Astrocyte (in vitro differentiated cells and primary cell): Measurements from ENCODE around the gene PRR7. TPM values are rescaled to one million over a fixed set of nuclear protein-coding genes. Genes with fewer than 3 reads are reported as not detected.
"Not testable (repeated sequence)": the region's sequence is repeated elsewhere in the genome, so short reads cannot be mapped to it uniquely, and the experiment has no call there.

Experiments
- DNase-seq: peaks from one replicate; pipeline ENCODE4 v3.0.0-alpha.2; 2010; ENCODE audit warnings: low read depth
- FAIRE-seq: peaks from 2 replicates; lab custom pipeline; 2011; peaks lifted over from hg19 to GRCh38; lab: Jason Lieb, UNC
- H2AFZ ChIP-seq: 2 replicates; pipeline ENCODE4 v1.6.0; 2012; ENCODE audit warnings: low read depth, low read length, inconsistent platforms
- H3K27ac ChIP-seq: 2 replicates; pipeline ENCODE4 v1.5.1; 2011; ENCODE audit warnings: low read depth, low read length, inconsistent platforms
- H3K27me3 ChIP-seq: 2 replicates; pipeline ENCODE4 v1.6.0; 2011; ENCODE audit warnings: low read length, inconsistent platforms; ENCODE audit not compliant: insufficient read depth
- H3K36me3 ChIP-seq: 2 replicates; pipeline ENCODE4 v1.5.1; 2011; ENCODE audit warnings: low read length, inconsistent platforms; ENCODE audit not compliant: insufficient read depth
- H3K4me1 ChIP-seq: 2 replicates; pipeline ENCODE4 v1.5.1; 2011; ENCODE audit warnings: low read length, inconsistent platforms; ENCODE audit not compliant: insufficient read depth
- H3K4me2 ChIP-seq: 2 replicates; pipeline ENCODE4 v1.6.0; 2012; ENCODE audit warnings: low read length, inconsistent platforms
- H3K4me3 ChIP-seq: 2 replicates; pipeline ENCODE4 v1.5.1; 2011; ENCODE audit warnings: low read depth, mild to moderate bottlenecking, low read length, inconsistent platforms; ENCODE audit not compliant: insufficient read depth
- H3K79me2 ChIP-seq: 2 replicates; pipeline ENCODE4 v1.6.0; 2012; ENCODE audit warnings: mild to moderate bottlenecking, low read length, inconsistent platforms; ENCODE audit not compliant: insufficient read depth
- H3K9ac ChIP-seq: 2 replicates; pipeline ENCODE4 v1.6.0; 2012; ENCODE audit warnings: mild to moderate bottlenecking, low read length, inconsistent platforms
- H3K9me3 ChIP-seq: 2 replicates; pipeline ENCODE4 v1.5.1; 2012; ENCODE audit warnings: low read depth, mild to moderate bottlenecking, low read length, inconsistent platforms; ENCODE audit not compliant: insufficient read depth
- H4K20me1 ChIP-seq: 2 replicates; pipeline ENCODE4 v1.6.0; 2012; ENCODE audit warnings: low read length, inconsistent platforms; ENCODE audit not compliant: insufficient read depth
- H3K27ac Mint-ChIP-seq: one replicate; pipeline ENCODE4 v1.8.0; 2021; ENCODE audit warnings: mild to moderate bottlenecking, mixed read lengths; ENCODE audit not compliant: unreplicated experiment
- H3K27me3 Mint-ChIP-seq: one replicate; pipeline ENCODE4 v1.8.0; 2021; ENCODE audit warnings: low read depth, mixed read lengths; ENCODE audit not compliant: unreplicated experiment
- H3K36me3 Mint-ChIP-seq: one replicate; pipeline ENCODE4 v1.8.0; 2021; ENCODE audit warnings: low read depth, mixed read lengths; ENCODE audit not compliant: unreplicated experiment
- H3K4me1 Mint-ChIP-seq: one replicate; pipeline ENCODE4 v1.8.0; 2021; ENCODE audit warnings: low read depth, mixed read lengths; ENCODE audit not compliant: unreplicated experiment
- H3K4me3 Mint-ChIP-seq: one replicate; pipeline ENCODE4 v1.8.0; 2021; ENCODE audit warnings: mild to moderate bottlenecking, moderate library complexity, mixed read lengths; ENCODE audit not compliant: unreplicated experiment
- H3K9me3 Mint-ChIP-seq: one replicate; pipeline ENCODE4 v1.8.0; 2021; ENCODE audit warnings: mild to moderate bottlenecking, mixed read lengths; ENCODE audit not compliant: unreplicated experiment
- CTCF ChIP-seq: IDR thresholded peaks from 2 replicates; pipeline ENCODE4 v1.5.1; 2011; ENCODE audit warnings: low read depth, mild to moderate bottlenecking, inconsistent platforms, low read length, moderate library complexity; ENCODE audit not compliant: insufficient read depth
- EZH2 ChIP-seq: IDR thresholded peaks from 2 replicates; pipeline ENCODE4 v1.6.1; 2012; ENCODE audit warnings: mild to moderate bottlenecking, low read length, inconsistent platforms; ENCODE audit not compliant: insufficient read depth
- total RNA-seq: library from RNA; stranded (reverse); gene quantifications from 2 replicates; pipeline ENCODE4 v1.2.1, GENCODE V29; 2021

Gene PRR7
- total RNA-seq, 1 donor from 2014 or later, result 9.9 TPM

GRCh38 chr5:177414481-177414880 lies 32.1 kb upstream of the PRR7 start:
- H3K36me3 Mint-ChIP-seq, result no peaks in the 10 kb centered on the region
- TF ChIP-seq CTCF (no peak), EZH2 (no peak)
- H2AFZ ChIP-seq, result no peak overlapping the region
- no peak overlapping the region for H3K4me3 Mint-ChIP-seq
- DNase-seq (no peak), FAIRE-seq (no peak)
- no peaks in the 10 kb centered on the region for H3K36me3 ChIP-seq
- H3K27me3 Mint-ChIP-seq, result peaks cover 53% of the 10 kb centered on the region
- no peaks in the 10 kb centered on the region for H3K9me3 Mint-ChIP-seq
- H3K4me1 Mint-ChIP-seq, result no peaks in the 10 kb centered on the region
- H3K9me3 ChIP-seq, result no peaks in the 10 kb centered on the region
- no peak overlapping the region for H3K4me2 ChIP-seq
- H3K4me3 ChIP-seq, result no peak overlapping the region
- H3K4me1 ChIP-seq, result no peaks in the 10 kb centered on the region
- H3K27me3 ChIP-seq, result peaks cover 6% of the 10 kb centered on the region
- H3K27ac ChIP-seq, result no peak overlapping the region
- H3K27ac Mint-ChIP-seq, result no peak overlapping the region
- H4K20me1 ChIP-seq, result no peaks in the 10 kb centered on the region
- no peak overlapping the region for H3K9ac ChIP-seq
- H3K79me2 ChIP-seq, result no peaks in the 10 kb centered on the region

GRCh38 chr5:177417081-177417480 lies 29.5 kb upstream of the PRR7 start:
- not testable (repeated sequence) for FAIRE-seq, H3K4me3 ChIP-seq, DNase-seq, H3K4me1 ChIP-seq, H3K36me3 Mint-ChIP-seq, H3K27ac Mint-ChIP-seq, H3K9ac ChIP-seq, H3K27me3 ChIP-seq, H3K4me2 ChIP-seq, H3K9me3 ChIP-seq, H3K9me3 Mint-ChIP-seq, H4K20me1 ChIP-seq, H3K79me2 ChIP-seq, H2AFZ ChIP-seq, H3K4me1 Mint-ChIP-seq, H3K36me3 ChIP-seq, H3K27ac ChIP-seq, H3K4me3 Mint-ChIP-seq
- H3K27me3 Mint-ChIP-seq, result peaks cover 42% of the 10 kb centered on the region

- Histone ChIP-seq H3K4me1 (no peaks in the 10 kb centered on the region), H3K9me3 (no peaks in the 10 kb centered on the region), H3K4me3 (no peak overlapping the region), H4K20me1 (no peaks in the 10 kb centered on the region), H3K36me3 (no peaks in the 10 kb centered on the region), H3K27ac (no peak overlapping the region), H3K9ac (no peak overlapping the region), H3K4me2 (no peak overlapping the region), H3K27me3 (peaks cover 2% of the 10 kb centered on the region), H2AFZ (no peak overlapping the region), H3K79me2 (no peaks in the 10 kb centered on the region)
- FAIRE-seq, result no peak
- TF ChIP-seq EZH2, result no peak
- H3K9me3 Mint-ChIP-seq, result no peaks in the 10 kb centered on the region
- no peak overlapping the region for H3K4me3 Mint-ChIP-seq
- H3K27me3 Mint-ChIP-seq, result peaks cover 31% of the 10 kb centered on the region
- H3K27ac Mint-ChIP-seq, result no peak overlapping the region
- peaks cover 2% of the 10 kb centered on the region for H3K36me3 Mint-ChIP-seq
- peak; percentile 40 for DNase-seq
- peaks cover 2% of the 10 kb centered on the region for H3K4me1 Mint-ChIP-seq
Observed at GRCh38 chr5:177419046-177419445, 27.6 kb upstream of the PRR7 start.

GRCh38 chr5:177420472-177420871 lies 26.1 kb upstream of the PRR7 start:
- H3K4me1 Mint-ChIP-seq, H3K36me3 Mint-ChIP-seq, H3K79me2 ChIP-seq, FAIRE-seq, H3K4me3 Mint-ChIP-seq, H3K36me3 ChIP-seq, H2AFZ ChIP-seq, H3K4me1 ChIP-seq, DNase-seq, H3K4me3 ChIP-seq, H3K4me2 ChIP-seq, H3K9me3 ChIP-seq, H4K20me1 ChIP-seq, H3K9ac ChIP-seq, H3K9me3 Mint-ChIP-seq, H3K27ac ChIP-seq, H3K27ac Mint-ChIP-seq, H3K27me3 ChIP-seq: not testable (repeated sequence)
- H3K27me3 Mint-ChIP-seq, result peaks cover 28% of the 10 kb centered on the region
